ENCODE measurements around the gene EDDM3A.

DNA sequence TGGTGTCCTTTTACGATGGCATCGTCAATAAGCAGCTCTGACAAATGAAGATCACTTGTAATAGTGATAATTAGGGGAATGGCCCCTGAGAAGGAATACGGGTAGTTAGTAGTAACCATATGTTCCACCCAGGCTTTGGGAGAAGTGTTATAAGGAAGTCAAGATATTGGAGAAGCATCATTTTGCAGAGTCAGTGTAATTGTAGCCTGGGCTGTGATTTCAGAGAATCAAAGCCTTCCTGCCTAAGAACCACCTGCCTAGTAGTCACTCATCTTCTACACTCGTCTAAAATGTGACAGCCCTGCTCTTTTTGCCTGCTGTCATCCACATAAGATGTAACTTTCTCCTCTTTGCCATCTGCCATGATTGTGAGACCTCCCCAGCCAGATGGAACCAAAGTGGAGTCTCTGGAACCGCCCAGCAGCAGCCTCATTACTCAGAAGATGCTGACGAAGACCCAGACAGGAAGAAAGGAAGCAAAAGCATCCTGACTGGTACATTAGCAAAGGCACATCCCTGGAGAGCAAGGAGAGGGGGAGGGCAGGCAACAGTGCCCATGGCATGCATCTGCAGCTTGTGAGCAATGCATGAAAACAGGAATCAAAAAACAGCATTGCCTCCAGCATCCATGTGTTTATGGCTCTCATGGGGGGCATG lies 12.6 kb upstream of the EDDM3A start:
- TF ChIP-seq, protein P1, sequence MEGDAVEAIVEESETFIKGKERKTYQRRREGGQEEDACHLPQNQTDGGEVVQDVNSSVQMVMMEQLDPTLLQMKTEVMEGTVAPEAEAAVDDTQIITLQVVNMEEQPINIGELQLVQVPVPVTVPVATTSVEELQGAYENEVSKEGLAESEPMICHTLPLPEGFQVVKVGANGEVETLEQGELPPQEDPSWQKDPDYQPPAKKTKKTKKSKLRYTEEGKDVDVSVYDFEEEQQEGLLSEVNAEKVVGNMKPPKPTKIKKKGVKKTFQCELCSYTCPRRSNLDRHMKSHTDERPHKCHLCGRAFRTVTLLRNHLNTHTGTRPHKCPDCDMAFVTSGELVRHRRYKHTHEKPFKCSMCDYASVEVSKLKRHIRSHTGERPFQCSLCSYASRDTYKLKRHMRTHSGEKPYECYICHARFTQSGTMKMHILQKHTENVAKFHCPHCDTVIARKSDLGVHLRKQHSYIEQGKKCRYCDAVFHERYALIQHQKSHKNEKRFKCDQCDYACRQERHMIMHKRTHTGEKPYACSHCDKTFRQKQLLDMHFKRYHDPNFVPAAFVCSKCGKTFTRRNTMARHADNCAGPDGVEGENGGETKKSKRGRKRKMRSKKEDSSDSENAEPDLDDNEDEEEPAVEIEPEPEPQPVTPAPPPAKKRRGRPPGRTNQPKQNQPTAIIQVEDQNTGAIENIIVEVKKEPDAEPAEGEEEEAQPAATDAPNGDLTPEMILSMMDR (IDR thresholded peaks at IDR 0.05), result no peak
- no peak for TF ChIP-seq POLR2AphosphoS5 (IDR thresholded peaks at IDR 0.05)
- no peak for TF ChIP-seq POLR2A (IDR thresholded peaks at IDR 0.05)

Data from breast epithelium (tissue), 3 donors.